CD4-positive, alpha-beta T cell (primary cell): ENCODE results near the gene GALNTL6. TPM values are rescaled to one million over a fixed set of nuclear protein-coding genes. Genes with fewer than 3 reads are reported as not detected.

Experiments
- ATAC-seq: fragments of 200-7000 bp; cut with Tn5 transposase; one replicate; pipeline ENCODE4 v1.10.0; 2022; ENCODE audit warnings: mild to moderate bottlenecking; ENCODE audit not compliant: poor library complexity
- CTCF ChIA-PET: fragments of 350-600 bp; sonication (Branson Sonifier 250); formaldehyde crosslinking; loops from one replicate; lab custom pipeline; 2021; ENCODE audit warnings: antibody characterized with exemption, inconsistent platforms; lab: Charles Lee
- POLR2A ChIA-PET: fragments of 350-600 bp; sonication (Branson Sonifier 250); formaldehyde crosslinking; loops from one replicate; lab custom pipeline; 2021; ENCODE audit warnings: antibody characterized with exemption, inconsistent platforms; lab: Charles Lee
- DNase-seq, 14 experiments: peaks; one replicate each; pipeline ENCODE4 v3.0.0-alpha.2; 2013 to 2020; ENCODE audit warnings: mixed read lengths in 2 of 14
- H3K27ac ChIP-seq, 2 donors: one replicate each; pipeline versions ENCODE4 v1.5.1 to v1.7.0; 2013; ENCODE audit warnings: low read length in 2 of 2, low read depth in 1 of 2, mild to moderate bottlenecking in 1 of 2
- H3K27me3 ChIP-seq, 2 experiments: 1 replicate in 1 of 2; 2 replicates in 1 of 2; pipeline versions ENCODE4 v1.6.1 to v1.7.0; 2013; ENCODE audit warnings: low read length in 2 of 2, control low read depth in 1 of 2, mild to moderate bottlenecking in 1 of 2, moderate library complexity in 1 of 2; ENCODE audit not compliant: insufficient read depth in 2 of 2, control insufficient read depth in 1 of 2
- H3K36me3 ChIP-seq: one replicate; pipeline ENCODE4 v1.6.1; 2013; ENCODE audit warnings: low read length, control low read depth; ENCODE audit not compliant: insufficient read depth
- H3K4me1 ChIP-seq: one replicate; pipeline ENCODE4 v1.6.1; 2013; ENCODE audit warnings: low read length, control low read depth; ENCODE audit not compliant: insufficient read depth
- H3K4me3 ChIP-seq: one replicate; pipeline ENCODE4 v1.5.1; 2013; ENCODE audit warnings: mild to moderate bottlenecking, low read length, moderate library complexity
- H3K9me3 ChIP-seq, 2 experiments: 1 replicate in 1 of 2; 2 replicates in 1 of 2; pipeline versions ENCODE4 v1.6.1 to v1.7.0; 2013; ENCODE audit warnings: low read length in 2 of 2, mild to moderate bottlenecking in 2 of 2, control low read depth in 1 of 2, moderate library complexity in 1 of 2; ENCODE audit not compliant: control insufficient read depth in 1 of 2, insufficient read depth in 1 of 2
- H3K27ac Mint-ChIP-seq: one replicate; pipeline ENCODE4 v1.8.0; 2020; ENCODE audit warnings: mixed read lengths
- H3K27me3 Mint-ChIP-seq: one replicate; pipeline ENCODE4 v1.8.0; 2021; ENCODE audit warnings: mixed read lengths
- H3K36me3 Mint-ChIP-seq: one replicate; pipeline ENCODE4 v1.8.0; 2021; ENCODE audit warnings: low read depth, mixed read lengths
- H3K4me1 Mint-ChIP-seq: one replicate; pipeline ENCODE4 v1.8.0; 2021; ENCODE audit warnings: low read depth, mixed read lengths
- H3K4me3 Mint-ChIP-seq: one replicate; pipeline ENCODE4 v1.8.0; 2020; ENCODE audit warnings: mild to moderate bottlenecking, mixed read lengths
- H3K9me3 Mint-ChIP-seq: one replicate; pipeline ENCODE4 v1.8.0; 2020; ENCODE audit warnings: mixed read lengths
- CTCF ChIP-seq: fragments of 200-600 bp; IDR thresholded peaks from one replicate; pipeline ENCODE4 v1.8.0; 2022; ENCODE audit warnings: antibody characterized with exemption, mild to moderate bottlenecking
- intact Hi-C, 2 experiments: fragments of 100-400 bp; cut with DNase I in 1 of 2; cut with micrococcal nuclease in 1 of 2; formaldehyde crosslinking; loops; one replicate each; pipeline versions ENCODE4 v1.15.1 to v1.9.0; 2023 to 2025; cut with DNase I, micrococcal nuclease
- total RNA-seq, 174 experiments: library from RNA in 2 of 174; stranded (reverse) in 2 of 174; gene quantifications; one replicate each; pipeline ENCODE4 v1.2.3 and lab custom pipeline; 2021 to 2026

GALNTL6 gene
- total RNA-seq, 2 experiments from 2014 or later, result not detected

- no peak overlapping the region for H3K27ac ChIP-seq
- intact Hi-C loops, result no loop called here
- H3K4me1 ChIP-seq, result no peaks in the 10 kb centered on the region
- Mint-ChIP-seq H3K27me3 (no peaks in the 10 kb centered on the region), H3K9me3 (peaks cover 2% of the 10 kb centered on the region), H3K4me3 (no peak overlapping the region), H3K4me1 (no peaks in the 10 kb centered on the region), H3K27ac (no peak overlapping the region), H3K36me3 (no peaks in the 10 kb centered on the region)
- CTCF ChIA-PET, result no interaction called here
- peaks cover 0 to 10% of the 10 kb centered on the region in 2 experiments for H3K9me3 ChIP-seq
- no peak overlapping the region for H3K4me3 ChIP-seq
- ATAC-seq, result no peak
- no peak for TF ChIP-seq CTCF
- no peak for DNase-seq
- no peaks in the 10 kb centered on the region for H3K27me3 ChIP-seq
- POLR2A ChIA-PET, result no interaction called here
- no peaks in the 10 kb centered on the region for H3K36me3 ChIP-seq
Measured at GRCh38 chr4:172517391-172517790, 704.2 kb downstream of the GALNTL6 start.

GRCh38 chr4:172521248-172521647 is 708.0 kb downstream of the GALNTL6 start:
- DNase-seq (no peak), ATAC-seq (no peak)
- no peaks in the 10 kb centered on the region for H3K9me3 ChIP-seq
- no peaks in the 10 kb centered on the region for H3K4me1 ChIP-seq
- ChIA-PET CTCF (no interaction called here), POLR2A (no interaction called here)
- Mint-ChIP-seq H3K4me1 (no peaks in the 10 kb centered on the region), H3K4me3 (no peak overlapping the region), H3K36me3 (no peaks in the 10 kb centered on the region), H3K9me3 (no peaks in the 10 kb centered on the region), H3K27me3 (no peaks in the 10 kb centered on the region), H3K27ac (no peak overlapping the region)
- no peak for TF ChIP-seq CTCF
- no peak overlapping the region for H3K4me3 ChIP-seq
- no peak overlapping the region for H3K27ac ChIP-seq
- intact Hi-C loops, result no loop called here
- no peaks in the 10 kb centered on the region for H3K27me3 ChIP-seq
- H3K36me3 ChIP-seq, result no peaks in the 10 kb centered on the region

- TF ChIP-seq CTCF, result no peak
- Mint-ChIP-seq H3K4me3 (no peak overlapping the region), H3K36me3 (no peaks in the 10 kb centered on the region), H3K9me3 (no peaks in the 10 kb centered on the region), H3K4me1 (no peaks in the 10 kb centered on the region), H3K27ac (no peak overlapping the region), H3K27me3 (no peaks in the 10 kb centered on the region)
- Histone ChIP-seq H3K27ac (no peak overlapping the region), H3K4me1 (no peaks in the 10 kb centered on the region), H3K27me3 (no peaks in the 10 kb centered on the region), H3K9me3 (no peaks in the 10 kb centered on the region), H3K36me3 (no peaks in the 10 kb centered on the region), H3K4me3 (no peak overlapping the region)
- ChIA-PET CTCF (no interaction called here), POLR2A (no interaction called here)
- ATAC-seq (no peak), DNase-seq (no peak)
- intact Hi-C loops, result no loop called here
Measured at GRCh38 chr4:172521680-172522079, 708.5 kb downstream of the GALNTL6 start.
